ENCODE results near the gene SIKE1.
"Not testable (repeated sequence)": the region's sequence is repeated elsewhere in the genome, so short reads cannot be mapped to it uniquely, and the experiment has no call there.

Gene SIKE1

DNA sequence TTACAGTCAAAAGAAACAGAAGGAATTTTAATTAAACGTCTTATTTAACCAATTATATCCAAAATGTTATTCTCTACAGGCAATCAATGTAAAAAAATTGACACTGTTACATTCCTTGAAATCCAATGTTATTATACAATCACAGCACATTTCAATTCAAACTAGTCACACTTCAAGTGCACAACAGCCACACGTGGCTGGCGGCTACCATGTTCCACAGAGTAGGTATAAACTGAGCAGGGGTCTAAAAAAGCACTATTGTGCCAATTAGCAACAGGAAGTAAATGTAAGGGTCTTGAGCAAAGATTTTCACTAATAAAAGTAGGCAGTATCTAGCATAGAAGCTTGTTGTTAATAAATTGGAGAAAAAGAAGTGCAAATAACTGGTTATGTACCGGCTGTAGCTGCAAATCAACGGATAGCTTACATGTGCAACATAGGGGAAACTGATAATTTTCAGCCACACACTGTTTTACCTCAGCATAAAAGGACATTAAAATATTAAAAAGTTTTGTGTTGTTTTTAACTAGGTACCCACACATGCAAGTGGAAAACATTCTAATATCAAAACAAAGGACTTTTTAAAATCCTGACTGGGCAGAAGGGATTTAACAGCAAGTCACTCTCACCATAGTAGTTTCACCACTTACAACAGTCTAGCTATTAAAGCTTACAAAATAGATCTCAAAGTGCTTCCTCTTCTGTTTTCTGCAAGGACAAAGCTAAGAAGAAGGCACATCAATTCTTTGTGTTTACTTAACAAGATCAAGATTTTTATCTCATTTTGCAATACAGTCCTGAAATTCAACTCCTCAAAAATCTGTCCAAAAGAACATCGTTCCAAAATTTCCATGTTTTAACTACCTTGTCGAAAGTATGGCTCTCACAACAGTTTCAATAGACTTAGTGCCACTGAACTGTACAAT, 25.2 kb downstream of the SIKE1 start:
- DNase-seq, result no peak

DNA sequence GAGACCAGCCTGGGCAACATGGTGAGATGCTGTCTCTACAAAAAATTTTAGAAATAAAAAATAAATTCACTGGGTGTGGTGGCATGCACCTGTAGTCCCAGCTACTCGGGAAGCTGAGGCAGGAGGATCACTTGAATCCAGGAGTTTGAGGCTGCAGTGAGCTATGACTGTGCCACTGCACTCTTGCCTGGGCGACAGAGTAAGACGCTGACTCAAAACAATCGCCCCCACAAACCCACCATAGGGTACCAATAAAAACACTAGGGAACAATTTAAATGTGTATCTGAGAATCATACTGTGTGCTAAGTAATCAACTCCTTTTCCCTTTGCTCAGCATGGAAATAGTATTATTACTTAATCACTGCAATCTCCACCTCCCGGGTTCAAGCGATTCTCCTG, 26.8 kb downstream of the SIKE1 start:
- not testable (repeated sequence) for DNase-seq

DNA sequence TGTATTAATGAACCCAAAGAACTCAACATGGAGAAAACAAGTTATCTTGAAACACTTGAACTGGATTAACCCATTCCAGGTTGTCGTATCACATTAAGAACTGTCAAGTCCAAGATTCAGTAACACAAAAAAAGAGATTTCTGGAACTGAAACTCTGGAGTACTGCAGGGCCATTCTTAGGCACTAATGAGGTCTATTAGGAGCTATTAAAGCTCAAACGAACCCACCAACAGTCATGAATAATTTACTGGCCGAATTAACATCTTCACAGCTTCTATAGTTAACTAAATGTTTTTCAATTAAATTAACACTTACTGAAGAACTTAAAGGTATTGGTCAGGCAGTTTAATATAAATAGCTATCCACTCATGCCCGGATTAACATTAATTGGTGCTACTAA, 27.3 kb downstream of the SIKE1 start:
- no peak for DNase-seq

DNA sequence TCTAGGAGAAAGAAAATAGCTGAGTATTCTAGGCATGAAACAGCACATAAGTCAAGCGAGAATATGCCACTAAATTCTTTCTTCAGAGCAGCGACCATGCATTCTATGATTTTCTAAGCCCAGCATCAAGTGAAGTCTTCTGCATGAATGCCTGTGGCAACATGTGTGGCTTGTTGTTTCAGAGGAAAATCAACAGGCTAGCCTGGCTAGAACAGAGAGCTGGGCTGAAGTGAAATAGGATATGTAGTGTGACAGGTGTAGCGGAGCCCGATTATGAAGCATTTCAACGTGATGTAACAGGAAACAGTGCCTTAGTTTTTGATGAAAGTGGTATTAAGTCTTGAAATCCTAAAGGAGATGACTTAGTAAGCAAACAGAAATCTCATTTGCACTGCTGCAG, 29.7 kb downstream of the SIKE1 start:
- no peak for DNase-seq

DNA sequence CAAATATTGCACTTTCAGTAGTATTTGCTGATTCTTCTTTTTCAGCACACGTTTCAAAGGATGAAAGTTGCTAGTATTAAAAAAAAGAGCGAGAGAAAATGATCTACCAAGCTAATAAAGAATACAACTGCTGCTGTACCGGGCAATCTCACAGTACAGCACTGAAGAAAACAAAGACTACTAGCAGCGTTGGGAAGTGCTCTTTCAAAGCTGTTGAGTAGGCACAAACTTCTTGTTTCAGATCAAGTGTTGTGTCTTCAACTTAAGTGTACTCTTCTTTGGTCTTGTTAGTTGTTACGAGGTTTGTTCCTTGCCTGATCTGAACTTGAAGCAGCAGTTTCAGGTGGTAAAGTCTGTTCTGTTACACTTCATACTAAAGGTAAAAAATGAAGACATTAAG, 30.6 kb downstream of the SIKE1 start:
- DNase-seq, result no peak

DNA sequence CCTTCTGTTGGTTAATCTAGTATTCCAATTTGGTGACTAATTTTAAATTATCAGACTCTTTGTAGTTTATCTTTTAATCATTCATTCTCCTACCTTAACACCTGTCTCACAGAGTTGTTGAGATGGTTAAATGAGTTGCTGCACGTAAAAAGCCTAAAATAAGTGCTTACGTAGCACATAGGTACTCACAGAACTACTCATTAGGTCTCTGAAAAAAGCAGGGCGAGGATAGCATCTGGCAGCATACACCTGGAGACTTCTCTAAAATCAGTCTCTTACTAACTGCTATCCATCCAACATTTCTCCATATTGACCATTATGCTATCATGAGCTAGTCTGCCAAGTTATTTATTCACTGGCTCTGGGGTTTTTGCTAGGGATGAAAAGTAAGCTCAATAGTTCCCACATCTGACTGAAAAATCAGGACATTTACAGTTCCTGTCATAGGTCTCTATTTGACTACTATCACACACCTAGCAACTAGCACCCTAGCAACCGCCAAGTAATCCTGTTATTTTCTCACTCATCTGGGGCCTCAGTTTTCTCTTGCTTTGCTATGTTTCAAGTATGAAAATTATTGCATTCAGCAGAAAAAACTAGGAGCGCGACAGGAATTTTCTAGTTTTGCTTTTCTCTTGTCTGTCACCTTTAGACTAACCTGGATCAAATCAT, 33.9 kb downstream of the SIKE1 start:
- DNase-seq, result no peak

DNA sequence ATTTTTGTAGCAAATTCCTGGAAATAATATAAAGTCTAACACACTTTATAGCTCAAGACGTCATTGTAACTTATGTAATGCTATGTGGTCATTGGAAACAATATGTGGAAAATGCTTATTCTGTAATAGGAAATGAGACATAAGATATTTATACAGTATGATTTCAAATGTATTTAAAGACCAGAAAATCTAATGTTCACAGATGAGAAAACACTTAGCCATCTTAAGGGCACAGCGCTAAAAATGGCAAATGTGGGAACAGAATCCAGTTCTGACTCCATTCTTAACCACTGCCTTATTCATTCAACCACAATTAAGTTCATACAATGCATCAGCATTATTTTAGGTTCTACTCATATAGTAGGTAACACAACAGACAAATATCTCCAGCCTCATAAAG, 35.2 kb downstream of the SIKE1 start:
- no peak for DNase-seq

DNA sequence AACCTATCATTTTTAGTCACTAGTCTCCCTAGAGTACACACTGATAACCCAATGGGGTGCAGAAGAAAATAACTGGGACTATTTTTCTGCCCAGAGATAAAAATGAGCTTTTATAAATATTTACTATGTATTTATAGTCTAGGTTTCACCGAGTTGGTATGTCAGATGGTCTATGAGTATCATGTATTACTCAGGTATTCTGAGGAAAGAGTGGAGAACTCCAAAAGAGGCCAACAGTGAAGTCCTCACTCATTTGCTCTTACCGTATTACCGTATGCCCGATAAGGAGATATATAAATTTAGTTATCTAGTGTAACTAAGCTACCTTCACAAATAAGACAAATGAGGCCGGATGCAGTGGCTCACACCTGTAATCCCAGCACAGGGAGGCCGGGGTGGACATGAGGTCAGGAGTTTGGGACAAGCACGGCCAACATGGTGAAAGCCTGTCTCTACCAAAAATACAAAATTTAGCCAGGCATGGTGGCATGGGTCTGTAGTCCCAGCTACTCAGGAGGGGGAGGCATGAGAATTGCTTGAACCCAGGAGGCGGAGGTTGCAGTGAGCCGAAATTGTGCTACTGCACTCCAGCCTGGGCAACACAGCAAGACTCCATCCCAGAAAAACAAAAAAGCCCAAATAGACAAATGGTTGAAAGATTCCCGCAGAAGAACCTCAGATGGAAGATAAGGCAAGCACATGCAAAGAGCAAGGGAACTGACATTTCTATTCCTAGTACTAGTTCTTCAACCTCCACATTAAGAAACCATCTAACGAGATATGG, 38.3 kb downstream of the SIKE1 start:
- no peak for DNase-seq

DNA sequence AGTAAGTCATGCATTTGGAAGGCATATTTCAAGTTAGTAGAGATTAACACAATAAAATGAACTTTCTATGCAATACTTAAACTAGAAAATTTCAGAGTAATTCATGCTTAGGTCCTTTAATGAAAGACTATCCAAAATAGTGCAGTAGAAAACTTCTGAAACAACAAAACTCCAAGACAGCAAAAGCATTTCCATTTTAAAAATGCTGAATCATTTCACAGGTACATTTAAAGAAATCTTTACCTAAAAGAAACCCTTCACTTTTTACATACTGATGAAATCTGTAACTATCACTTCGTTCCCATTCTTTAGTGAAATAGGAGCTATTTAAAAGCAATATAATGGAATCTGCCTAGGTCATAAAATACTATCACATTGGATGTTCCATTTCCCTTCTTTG, 40.2 kb downstream of the SIKE1 start:
- no peak for DNase-seq

DNA sequence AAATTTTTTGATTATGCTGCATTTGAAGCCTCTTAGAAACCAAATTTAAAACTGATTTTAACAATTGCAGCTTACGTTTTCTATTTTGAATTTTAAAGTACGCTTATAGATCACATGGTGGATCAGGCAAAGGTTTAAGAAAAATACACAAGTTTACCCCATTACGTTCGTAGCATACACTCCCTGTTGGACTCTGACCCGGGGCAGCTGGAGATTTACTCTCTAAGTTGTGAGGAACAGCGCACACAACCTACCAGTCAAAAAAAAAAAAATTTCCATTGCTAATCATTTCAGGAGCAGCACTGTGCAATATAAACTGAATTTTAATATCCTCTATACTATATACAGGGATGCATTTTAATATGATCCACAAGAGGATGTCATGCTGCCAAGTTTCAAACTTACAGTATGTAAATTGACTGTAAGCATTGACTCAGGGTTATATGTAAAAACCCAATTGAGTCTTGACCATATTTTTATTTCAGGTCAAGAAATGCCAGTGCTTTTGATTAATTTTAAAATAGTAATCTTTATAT, 43.1 kb downstream of the SIKE1 start:
- DNase-seq, result no peak

DNA sequence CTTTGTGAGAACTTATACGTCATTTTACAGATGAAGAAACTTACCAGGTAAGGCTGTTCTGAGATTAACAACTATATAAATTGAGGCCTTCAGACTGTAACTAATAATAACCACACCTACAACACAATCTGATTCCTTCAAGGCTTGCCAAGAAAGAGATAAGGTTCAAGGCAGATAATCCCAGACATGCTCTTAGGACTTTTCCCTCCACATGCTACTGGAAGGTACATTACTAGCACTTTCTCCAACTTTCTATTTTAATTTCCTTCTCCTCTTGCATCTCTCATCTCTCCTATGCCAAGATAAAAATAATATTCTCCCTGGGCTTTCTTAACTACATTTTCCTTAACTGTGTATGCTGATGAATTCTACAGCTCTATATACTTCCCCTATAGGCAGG, 45.0 kb downstream of the SIKE1 start:
- no peak for DNase-seq

DNA sequence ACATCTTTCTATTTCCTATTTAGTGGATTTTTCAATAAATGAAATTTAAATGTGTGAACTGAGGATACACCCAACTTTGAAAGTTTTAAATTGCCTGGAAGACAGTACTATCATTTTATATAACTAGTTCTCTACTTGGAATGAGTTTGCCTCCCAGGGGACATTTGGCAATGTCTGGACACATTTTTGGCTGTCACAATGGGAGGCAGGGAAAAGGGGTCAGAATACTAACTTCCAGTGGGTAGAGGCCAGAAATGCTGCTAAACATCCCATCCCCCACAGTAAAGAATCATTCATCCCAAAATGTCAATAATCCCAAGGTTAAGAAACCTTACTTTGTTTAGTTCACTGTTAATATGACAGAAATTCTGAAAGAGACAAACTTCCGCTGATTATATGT, 50.7 kb downstream of the SIKE1 start:
- DNase-seq, result no peak

DNA sequence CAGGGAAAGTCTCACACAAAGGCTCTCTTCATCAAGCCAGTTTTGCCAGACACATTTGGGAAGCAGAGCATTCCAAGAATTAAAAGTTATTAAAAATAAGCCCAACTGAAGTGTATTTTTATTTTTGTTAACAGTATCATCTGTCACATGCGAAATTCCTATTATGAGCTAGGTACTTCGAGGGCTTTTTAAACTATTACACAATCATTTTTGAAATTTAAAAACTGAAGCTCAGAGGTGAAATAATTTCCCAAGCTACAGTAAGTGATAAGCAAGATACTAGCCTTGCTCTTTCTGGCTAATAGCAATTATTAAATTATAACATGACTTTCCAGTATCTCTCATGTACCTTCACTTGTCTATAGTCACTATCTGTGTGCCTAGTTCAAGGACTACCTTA, 51.9 kb downstream of the SIKE1 start:
- DNase-seq, result no peak

DNA sequence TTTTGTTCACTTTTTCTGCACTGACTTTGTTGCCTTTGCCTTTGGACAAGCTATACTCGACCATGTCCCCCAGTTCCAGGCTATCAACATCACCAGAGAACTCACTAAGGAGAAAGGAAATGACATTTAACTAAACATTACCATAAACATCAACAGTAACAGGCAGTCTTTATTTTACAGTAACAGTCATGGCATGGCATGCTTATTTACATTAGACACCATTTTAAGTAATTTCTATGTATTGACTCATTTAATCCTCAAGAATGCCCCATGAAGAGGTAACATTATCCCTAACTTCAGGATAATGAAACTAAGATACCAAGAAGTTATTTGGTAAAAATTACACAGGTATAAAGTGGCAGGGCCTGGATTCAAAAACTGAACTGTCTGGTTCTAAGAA, 55.3 kb downstream of the SIKE1 start:
- DNase-seq, result no peak

DNA sequence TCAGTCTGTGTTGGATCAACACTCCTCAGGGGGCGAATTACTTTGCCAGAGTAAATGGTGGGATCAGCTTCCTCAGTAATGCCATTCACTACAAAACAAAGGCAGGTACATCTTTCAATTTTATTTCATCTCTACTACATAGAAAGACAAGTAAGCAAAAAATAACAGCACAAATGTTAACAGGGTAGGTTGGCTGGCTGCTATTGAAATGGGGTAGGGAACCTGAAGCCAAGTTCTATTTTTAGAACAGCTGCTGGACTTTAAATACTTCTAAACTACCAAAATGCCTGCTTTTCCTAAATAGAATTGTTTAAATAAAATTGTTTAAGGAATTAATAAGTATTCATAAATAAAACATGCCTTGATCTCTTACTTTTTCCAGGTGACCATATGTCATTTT, 56.6 kb downstream of the SIKE1 start:
- DNase-seq, result no peak

DNA sequence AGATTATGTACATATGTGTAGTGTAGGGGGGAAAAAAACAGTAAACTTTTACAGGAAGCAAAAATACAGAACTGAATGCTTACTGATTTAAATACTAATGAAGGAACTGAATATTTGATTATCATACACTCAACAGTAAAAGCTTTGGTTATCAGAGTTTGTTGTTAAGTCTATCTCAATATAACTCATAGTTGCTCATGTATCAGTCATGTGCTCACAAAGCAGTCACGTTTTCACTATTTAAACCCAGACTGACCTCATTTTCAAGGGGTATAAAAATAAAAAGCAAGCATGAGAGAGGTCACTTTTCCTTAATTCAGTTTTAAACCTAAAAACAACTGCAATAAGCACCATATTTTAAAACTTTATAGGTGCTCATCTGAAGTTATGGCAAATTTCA, 57.0 kb downstream of the SIKE1 start:
- DNase-seq, result no peak

DNA sequence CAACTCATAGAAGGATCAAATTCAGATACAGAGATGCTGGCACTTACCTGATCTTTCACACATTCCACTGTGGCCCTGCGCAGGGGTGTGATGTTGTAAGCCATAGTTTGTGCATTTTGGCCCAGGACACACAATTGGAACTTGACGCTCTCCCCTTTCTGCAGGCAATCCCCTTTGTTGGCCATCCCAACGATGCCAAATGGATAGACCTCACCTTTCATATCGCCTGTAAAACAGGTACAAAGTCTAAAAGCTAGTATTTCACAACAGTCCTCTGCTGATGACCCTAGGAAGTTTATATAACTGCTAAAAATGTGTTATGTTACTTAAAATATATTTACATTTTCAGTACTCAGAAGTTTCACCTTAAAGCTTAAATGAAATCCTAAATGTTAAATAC, 60.0 kb downstream of the SIKE1 start:
- no peak for DNase-seq
